ENCODE measurements around the gene LPAR5. TPM values are rescaled to one million over a fixed set of nuclear protein-coding genes. Genes with fewer than 3 reads are reported as not detected.

LPAR5 gene
- total RNA-seq, 1 experiment from 2014 or later, result 14.8 TPM

DNA sequence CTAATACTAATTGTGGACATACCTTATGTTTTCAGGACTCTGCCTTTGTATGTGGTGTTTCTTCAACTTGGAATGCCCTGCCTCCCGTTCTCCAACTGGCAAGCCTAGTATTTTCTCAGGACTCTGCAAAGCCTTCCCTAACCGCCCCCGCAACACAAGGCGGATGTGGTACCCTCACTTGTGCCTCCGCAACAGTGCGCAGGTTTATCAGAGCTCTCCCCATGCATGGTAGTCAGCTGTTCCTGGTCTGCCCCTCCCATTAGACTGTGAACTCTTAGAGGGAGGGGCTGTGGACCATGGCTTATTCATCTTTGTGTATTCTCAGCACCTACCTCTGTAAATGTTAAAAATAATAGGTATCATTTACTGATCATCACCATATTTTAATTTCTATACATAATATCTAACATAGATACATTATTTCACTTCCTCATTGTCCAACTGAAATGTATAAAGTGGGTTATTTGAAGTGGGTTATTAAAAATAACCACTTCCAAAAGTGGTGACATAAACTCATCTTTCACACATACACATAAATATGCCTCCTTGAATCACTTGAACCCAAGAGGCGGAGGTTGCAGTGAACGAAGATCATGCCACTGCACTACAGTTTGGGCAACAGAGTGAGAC lies 9.0 kb downstream of the LPAR5 start:
- CTCF ChIA-PET, result no interaction called here
- intact Hi-C loops (cut with micrococcal nuclease; ENCODE audit: unreplicated experiment), result no loop called here
- no peak overlapping the region for H2AFZ ChIP-seq
- peaks cover 6% of the 10 kb centered on the region; the same call in 1 of the 2 replicates for H3F3A ChIP-seq (ENCODE audit: insufficient read depth, low read depth)
- no peaks in the 10 kb centered on the region for H3K27me3 ChIP-seq (ENCODE audit: insufficient read depth, low read depth)
- no peaks in the 10 kb centered on the region for H4K20me1 ChIP-seq (ENCODE audit: insufficient read depth)
- no TSS peak for BruUV-seq (replicated peaks)
- TF ChIP-seq EZH2 (IDR thresholded peaks at IDR 0.05; ENCODE audit: low read depth) (no peak), CTCF (conservative IDR thresholded peaks at IDR 0.05) (no peak)
- H3K4me2 ChIP-seq, result no peak overlapping the region
- H3K4me3 ChIP-seq, result no peak overlapping the region
- no peaks in the 10 kb centered on the region for H3K9me2 ChIP-seq (ENCODE audit: insufficient read depth)
- H3K36me3 ChIP-seq (ENCODE audit: low read depth), result no peaks in the 10 kb centered on the region
- no peak for DNase-seq
- H3K27ac ChIP-seq, result no peak overlapping the region
- no peaks in the 10 kb centered on the region for H3K4me1 ChIP-seq (replicated peaks; ENCODE audit: insufficient read depth)
- no peaks in the 10 kb centered on the region for H3K79me2 ChIP-seq (ENCODE audit: low read depth)
- POLR2A ChIA-PET (ENCODE audit: unreplicated experiment), result no interaction called here
- H3K9me3 ChIP-seq (ENCODE audit: insufficient read depth, low read depth), result no peaks in the 10 kb centered on the region

GRCh38 chr12:6620885-6621274 lies 14.9 kb downstream of the LPAR5 start:
- Histone ChIP-seq H3K4me3 (no peak overlapping the region), H3F3A (ENCODE audit: insufficient read depth, low read depth) (peaks cover 20% of the 10 kb centered on the region), H3K9me3 (ENCODE audit: insufficient read depth, low read depth) (no peaks in the 10 kb centered on the region), H4K20me1 (ENCODE audit: insufficient read depth) (no peaks in the 10 kb centered on the region), H3K4me2 (no peak overlapping the region), H3K79me2 (ENCODE audit: low read depth) (no peaks in the 10 kb centered on the region), H3K4me1 (replicated peaks; ENCODE audit: insufficient read depth) (no peaks in the 10 kb centered on the region), H3K9me2 (ENCODE audit: insufficient read depth) (no peaks in the 10 kb centered on the region), H3K27ac (no peak overlapping the region), H2AFZ (no peak overlapping the region), H3K27me3 (ENCODE audit: insufficient read depth, low read depth) (no peaks in the 10 kb centered on the region), H3K36me3 (ENCODE audit: low read depth) (no peaks in the 10 kb centered on the region)
- BruUV-seq (replicated peaks), result no TSS peak
- CTCF ChIA-PET, result no interaction called here
- TF ChIP-seq CTCF (conservative IDR thresholded peaks at IDR 0.05), result no peak
- POLR2A ChIA-PET (ENCODE audit: unreplicated experiment), result no interaction called here
- intact Hi-C loops (cut with micrococcal nuclease; ENCODE audit: unreplicated experiment), result loop anchor here (1.0 kb wide), 1 partner anchor 28 kb away; no protein-coding TSS in a partner anchor
- DNase-seq, result no peak

GRCh38 chr12:6620137-6620884 lies 15.4 kb downstream of the LPAR5 start:
- no peaks in the 10 kb centered on the region for H3K9me3 ChIP-seq (ENCODE audit: insufficient read depth, low read depth)
- DNase-seq, result no peak
- no peaks in the 10 kb centered on the region for H3K27me3 ChIP-seq (ENCODE audit: insufficient read depth, low read depth)
- no TSS peak for BruUV-seq (replicated peaks)
- no peaks in the 10 kb centered on the region for H3K9me2 ChIP-seq (ENCODE audit: insufficient read depth)
- no peak overlapping the region for H3K27ac ChIP-seq
- no peak overlapping the region for H3K4me3 ChIP-seq
- H3F3A ChIP-seq (ENCODE audit: insufficient read depth, low read depth), result peaks cover 20% of the 10 kb centered on the region
- H3K4me1 ChIP-seq (replicated peaks; ENCODE audit: insufficient read depth), result no peaks in the 10 kb centered on the region
- no peak overlapping the region for H2AFZ ChIP-seq
- ChIA-PET CTCF (no interaction called here), POLR2A (ENCODE audit: unreplicated experiment) (no interaction called here)
- no peak overlapping the region for H3K4me2 ChIP-seq
- TF ChIP-seq CTCF (conservative IDR thresholded peaks at IDR 0.05), result no peak
- no peak for TF ChIP-seq EZH2 (IDR thresholded peaks at IDR 0.05; ENCODE audit: low read depth)
- H3K36me3 ChIP-seq (ENCODE audit: low read depth), result no peaks in the 10 kb centered on the region
- no peaks in the 10 kb centered on the region for H3K79me2 ChIP-seq (ENCODE audit: low read depth)
- intact Hi-C loops (cut with micrococcal nuclease; ENCODE audit: unreplicated experiment), result no loop called here
- H4K20me1 ChIP-seq (ENCODE audit: insufficient read depth), result no peaks in the 10 kb centered on the region

Measured in PC-9 (cell line).